Fibroblast of the aortic adventitia (primary cell): ENCODE data around the gene HDAC1. TPM values are rescaled to one million over a fixed set of nuclear protein-coding genes. Genes with fewer than 3 reads are reported as not detected.

Source experiments
- DNase-seq: peaks from one replicate; pipeline ENCODE4 v3.0.0-alpha.2; 2010; ENCODE audit warnings: low read depth
- H3K4me3 ChIP-seq: 2 replicates; pipeline ENCODE4 v1.5.1; 2011; ENCODE audit warnings: low read depth, mild to moderate bottlenecking, control low read depth, low read length, moderate library complexity
- total RNA-seq: library from RNA; depleted of rRNA; stranded (reverse); fragments of >200 nt; gene quantifications from 2 replicates; pipeline ENCODE4 v1.2.3, GENCODE V29; 2012; ENCODE audit warnings: low replicate concordance
- TF ChIP-seq, protein P1 (sequence below): IDR thresholded peaks from 2 replicates; pipeline ENCODE4 v1.5.1; 2011; ENCODE audit warnings: mild to moderate bottlenecking, low read length, control low read depth, inconsistent platforms; ENCODE audit not compliant: insufficient read depth

Gene HDAC1
- total RNA-seq, 1 donor: 42.9 TPM

DNA sequence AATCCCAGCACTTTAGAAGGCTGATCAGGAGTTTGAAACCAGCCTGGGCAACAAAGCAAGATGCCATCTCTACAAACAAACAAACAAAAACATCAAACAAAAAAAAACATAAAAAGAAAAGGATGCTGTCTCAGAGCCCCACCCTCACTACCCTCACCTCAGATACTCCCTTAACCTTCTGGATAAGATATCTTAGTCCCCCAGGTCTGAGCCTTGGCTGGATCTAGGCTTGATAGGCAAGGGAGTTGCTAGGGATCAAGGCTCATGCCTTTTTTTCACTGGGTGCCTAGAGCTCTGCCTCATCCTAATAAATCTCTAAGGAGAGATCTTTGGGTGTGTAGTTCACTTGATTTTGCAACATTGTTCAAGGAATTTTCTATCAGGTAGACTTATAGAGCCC lies 7.4 kb downstream of the HDAC1 start:
- DNase-seq: no peak
- H3K4me3 ChIP-seq: no peak overlapping the region
- TF ChIP-seq, protein P1, sequence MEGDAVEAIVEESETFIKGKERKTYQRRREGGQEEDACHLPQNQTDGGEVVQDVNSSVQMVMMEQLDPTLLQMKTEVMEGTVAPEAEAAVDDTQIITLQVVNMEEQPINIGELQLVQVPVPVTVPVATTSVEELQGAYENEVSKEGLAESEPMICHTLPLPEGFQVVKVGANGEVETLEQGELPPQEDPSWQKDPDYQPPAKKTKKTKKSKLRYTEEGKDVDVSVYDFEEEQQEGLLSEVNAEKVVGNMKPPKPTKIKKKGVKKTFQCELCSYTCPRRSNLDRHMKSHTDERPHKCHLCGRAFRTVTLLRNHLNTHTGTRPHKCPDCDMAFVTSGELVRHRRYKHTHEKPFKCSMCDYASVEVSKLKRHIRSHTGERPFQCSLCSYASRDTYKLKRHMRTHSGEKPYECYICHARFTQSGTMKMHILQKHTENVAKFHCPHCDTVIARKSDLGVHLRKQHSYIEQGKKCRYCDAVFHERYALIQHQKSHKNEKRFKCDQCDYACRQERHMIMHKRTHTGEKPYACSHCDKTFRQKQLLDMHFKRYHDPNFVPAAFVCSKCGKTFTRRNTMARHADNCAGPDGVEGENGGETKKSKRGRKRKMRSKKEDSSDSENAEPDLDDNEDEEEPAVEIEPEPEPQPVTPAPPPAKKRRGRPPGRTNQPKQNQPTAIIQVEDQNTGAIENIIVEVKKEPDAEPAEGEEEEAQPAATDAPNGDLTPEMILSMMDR: no peak

DNA sequence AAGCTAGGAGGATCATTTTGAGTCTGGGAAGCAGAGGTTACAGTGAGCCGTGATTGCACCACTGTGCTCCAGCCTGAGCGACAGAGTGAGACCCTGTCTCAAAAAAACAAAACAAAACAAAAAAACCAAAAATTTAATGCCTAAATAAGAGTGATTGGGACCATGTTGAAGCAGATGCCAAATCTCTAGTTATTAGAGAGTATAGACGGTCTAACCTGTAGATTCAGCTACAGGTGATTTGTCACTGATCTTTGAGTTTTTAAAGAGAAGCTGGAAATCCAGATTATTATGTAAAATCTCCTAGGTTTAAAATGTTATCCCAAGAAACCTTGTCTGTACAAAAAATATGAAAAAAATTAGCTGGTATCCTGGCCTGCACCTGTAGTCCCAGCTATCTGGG lies 11.5 kb downstream of the HDAC1 start:
- TF ChIP-seq, protein P1: no peak
- no peak overlapping the region for H3K4me3 ChIP-seq
- no peak for DNase-seq

DNA sequence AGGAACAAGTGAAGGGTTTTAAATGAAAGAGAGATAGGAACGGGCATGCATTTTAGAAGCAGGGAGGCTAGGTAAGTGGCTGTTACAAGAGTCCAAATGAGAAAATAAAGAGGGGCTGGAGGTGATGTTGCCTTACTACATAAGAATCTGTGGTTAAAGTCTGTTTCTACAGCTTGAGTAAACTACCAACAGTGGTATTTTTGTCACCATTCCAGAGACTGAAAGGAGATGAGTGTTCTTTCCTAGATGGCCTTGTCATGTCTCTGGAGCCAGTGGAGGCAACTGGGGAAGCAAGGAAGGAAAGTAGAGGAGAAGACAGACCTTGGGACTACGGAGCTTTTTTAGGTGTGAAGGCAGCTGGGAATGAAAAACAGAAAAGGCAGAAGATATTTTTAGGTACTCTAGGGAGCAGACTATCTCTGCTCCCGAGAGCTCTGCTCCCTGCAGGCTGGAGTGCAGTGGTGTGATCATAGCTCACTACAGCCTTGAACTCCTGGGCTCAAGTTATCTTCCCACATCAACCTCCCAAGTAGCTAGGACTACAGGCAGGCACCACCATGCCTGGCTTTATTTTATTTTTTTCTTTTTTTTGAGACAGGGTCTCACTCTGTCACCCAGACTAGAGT lies 12.2 kb downstream of the HDAC1 start:
- DNase-seq: no peak
- H3K4me3 ChIP-seq: no peak overlapping the region
- TF ChIP-seq, protein P1: no peak

DNA sequence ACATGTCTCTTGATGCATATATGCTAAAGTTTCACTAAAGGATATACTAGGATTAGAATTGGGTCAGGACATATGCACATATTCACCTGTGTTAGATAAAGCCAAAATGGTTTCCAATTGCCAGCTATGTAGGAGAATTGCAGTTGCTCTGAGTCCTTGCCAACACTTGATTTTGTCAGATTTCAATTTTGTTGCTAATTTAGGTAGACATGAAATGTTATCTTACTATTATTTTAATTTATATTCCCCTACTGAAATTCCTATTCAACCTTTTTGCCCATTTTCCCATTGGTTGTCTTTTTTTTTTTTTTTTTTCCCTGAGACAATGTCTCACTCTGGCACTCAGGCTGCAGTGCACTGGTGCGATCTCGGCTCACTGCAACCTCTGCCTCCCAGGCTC lies 13.4 kb downstream of the HDAC1 start:
- DNase-seq: no peak
- TF ChIP-seq, protein P1: no peak
- no peak overlapping the region for H3K4me3 ChIP-seq

DNA sequence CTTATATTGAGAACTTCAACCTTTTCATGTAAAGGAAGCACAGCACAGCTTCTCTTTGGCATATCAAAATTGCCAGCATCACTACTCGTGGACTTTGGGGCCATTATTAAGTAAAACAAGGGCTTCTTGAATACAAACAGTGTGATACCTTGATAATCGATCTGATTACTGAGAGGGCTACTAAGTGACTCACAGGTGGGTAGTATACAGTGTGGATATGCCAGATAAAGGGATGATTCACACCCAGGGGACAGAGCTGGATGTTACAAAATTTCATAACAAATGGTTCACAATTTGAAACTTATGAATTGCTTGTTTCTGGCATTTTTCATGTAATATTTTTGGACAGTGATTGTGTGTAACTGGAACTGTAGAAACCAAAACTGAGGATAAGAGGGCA lies 15.4 kb downstream of the HDAC1 start:
- TF ChIP-seq, protein P1: no peak
- no peak overlapping the region for H3K4me3 ChIP-seq
- DNase-seq: peak; percentile 67

DNA sequence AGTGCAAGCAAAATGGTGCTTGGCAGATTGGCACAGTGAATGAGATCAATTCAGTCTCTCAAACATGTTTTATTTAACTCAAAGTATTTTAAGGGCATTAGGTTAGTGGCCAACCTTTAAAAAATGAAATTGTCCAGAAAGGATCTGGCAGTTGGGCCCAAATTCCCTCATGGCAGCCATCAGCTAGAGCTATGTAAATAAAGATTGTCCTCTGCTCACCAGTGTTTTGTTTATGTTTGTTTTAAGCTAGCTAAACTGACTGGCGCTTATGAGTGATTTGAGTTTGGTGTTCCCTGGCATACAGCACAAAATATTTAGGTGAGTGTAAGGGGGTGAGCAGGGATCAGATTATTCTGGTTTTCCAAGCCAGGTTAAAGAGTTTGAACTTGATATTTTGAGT lies 18.1 kb downstream of the HDAC1 start:
- TF ChIP-seq, protein P1: no peak
- no peak for DNase-seq
- H3K4me3 ChIP-seq: no peak overlapping the region
